Limb (tissue), 2 donors: ENCODE results near the gene KCNG3.

Experiments
- DNase-seq, 2 donors: peaks; one replicate each; pipeline ENCODE4 v3.0.0-alpha.2; 2016; ENCODE audit errors: extremely low spot score in 2 of 2

The KCNG3 gene

GRCh38 chr2:42486145-42486906 is 7.5 kb downstream of the KCNG3 start:
- DNase-seq, result no peak

GRCh38 chr2:42480402-42480801 is 13.4 kb downstream of the KCNG3 start:
- DNase-seq, result no peak

- no peak for DNase-seq
These were observed 18.9 kb downstream of the KCNG3 start for GRCh38 chr2:42474765-42475454.

- DNase-seq, result no peak
These were observed 23.1 kb downstream of the KCNG3 start for GRCh38 chr2:42470706-42471105.

DNA sequence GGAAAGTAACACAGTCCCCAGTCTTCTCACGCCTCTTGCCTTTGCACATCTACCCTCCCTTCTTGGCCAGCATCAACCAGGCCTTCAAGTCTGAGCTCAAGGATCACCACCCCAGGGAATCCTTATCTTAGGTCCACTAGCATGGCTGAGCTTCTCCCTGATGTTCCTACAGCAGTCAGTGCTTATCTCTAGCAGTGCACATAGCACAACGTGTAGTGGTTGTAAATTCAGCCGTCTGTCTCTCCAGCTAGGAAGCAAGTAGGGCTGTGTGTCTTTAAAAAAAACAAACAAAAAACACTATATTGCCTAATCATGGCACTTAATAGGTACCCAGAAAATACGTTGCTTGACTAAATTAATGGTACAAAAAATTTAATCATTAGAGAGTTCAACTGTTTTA is 29.2 kb downstream of the KCNG3 start:
- DNase-seq, result no peak

- DNase-seq, result no peak
These were observed 30.2 kb downstream of the KCNG3 start for GRCh38 chr2:42463570-42463969.

- DNase-seq, result no peak
These were observed 34.5 kb downstream of the KCNG3 start for GRCh38 chr2:42459296-42459695.

DNA sequence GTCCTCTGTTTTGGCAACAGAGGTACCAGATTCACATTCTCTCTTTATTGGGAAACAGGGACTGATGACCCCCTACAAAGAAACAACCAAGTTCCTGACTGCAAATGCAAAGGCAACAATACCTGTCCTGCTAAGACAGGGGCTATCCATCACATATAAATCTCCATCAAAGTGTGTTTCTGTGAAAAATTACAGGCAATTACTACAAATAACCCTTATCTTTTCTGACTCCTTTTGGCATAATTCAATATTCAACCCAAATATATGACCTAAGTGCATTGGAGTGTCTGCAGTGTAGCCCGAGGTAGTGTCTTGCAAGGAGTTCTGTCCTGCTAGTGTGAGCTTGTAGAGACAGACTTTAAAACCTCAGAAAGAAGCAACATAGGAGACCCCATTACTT is 35.4 kb downstream of the KCNG3 start:
- no peak for DNase-seq

DNA sequence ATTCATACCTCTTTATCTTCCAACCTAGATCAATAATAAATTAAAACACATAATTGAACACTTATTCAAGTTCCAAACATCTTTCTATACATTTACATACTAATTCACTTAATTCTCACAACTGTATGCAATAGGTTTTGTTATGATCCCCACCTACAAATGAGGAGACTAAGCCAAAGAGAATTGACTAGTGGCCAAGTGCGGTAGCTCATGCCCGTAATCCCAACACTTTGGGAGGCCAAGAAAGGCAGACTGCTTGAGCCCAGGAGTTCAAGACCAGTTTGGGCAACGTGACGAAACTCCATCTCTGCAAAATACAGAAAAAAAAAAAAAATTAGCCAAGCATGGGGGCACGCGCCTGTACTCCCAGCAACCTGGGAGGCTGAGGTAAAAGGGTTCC is 36.8 kb downstream of the KCNG3 start:
- DNase-seq, result no peak

- DNase-seq, result no peak
These were observed 37.5 kb downstream of the KCNG3 start for GRCh38 chr2:42456126-42456839.

- DNase-seq, result no peak
These were observed 41.2 kb downstream of the KCNG3 start for GRCh38 chr2:42452545-42452944.

GRCh38 chr2:42450136-42450535 is 43.6 kb downstream of the KCNG3 start:
- DNase-seq, result no peak

GRCh38 chr2:42449163-42450087 is 44.4 kb downstream of the KCNG3 start:
- no peak for DNase-seq

DNA sequence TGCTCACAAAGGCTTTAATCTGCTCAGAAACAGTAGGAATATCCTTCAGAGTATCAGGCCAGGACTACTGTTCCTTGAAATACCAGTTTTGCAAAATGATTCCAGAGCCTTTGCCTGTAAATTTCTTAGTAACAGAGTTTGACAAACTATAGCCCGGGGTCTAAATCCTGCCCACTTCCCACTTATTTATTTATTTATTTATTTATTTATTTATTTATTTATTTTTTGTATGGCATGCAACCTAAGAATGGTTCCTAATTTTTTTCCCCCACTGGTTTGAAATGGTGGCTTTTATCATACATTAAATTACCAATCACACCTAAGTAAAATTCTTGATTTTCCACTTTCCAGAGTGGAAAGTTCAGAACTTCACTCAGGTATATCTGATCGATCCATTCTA is 45.6 kb downstream of the KCNG3 start:
- no peak for DNase-seq

GRCh38 chr2:42446503-42447271 is 47.1 kb downstream of the KCNG3 start:
- DNase-seq, result no peak

GRCh38 chr2:42443718-42444399 is 49.9 kb downstream of the KCNG3 start:
- DNase-seq, result no peak

DNA sequence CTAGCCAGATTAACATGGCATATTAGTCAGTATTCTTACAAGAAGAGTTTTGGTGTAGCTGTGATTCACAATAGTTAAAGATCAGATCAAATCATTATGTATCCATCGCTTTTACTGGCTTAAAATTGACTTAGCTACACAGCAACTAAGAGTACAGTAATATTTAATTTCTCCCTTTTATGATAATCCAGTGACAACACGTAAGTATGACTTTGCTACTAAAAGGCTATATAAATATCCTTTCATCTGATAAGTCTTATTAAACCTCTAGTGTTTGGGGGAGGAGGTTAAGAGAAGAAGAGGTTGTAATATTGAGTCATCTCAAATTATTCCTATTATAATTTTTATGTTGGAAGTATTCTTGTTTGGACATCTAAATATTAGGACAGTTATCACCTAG is 51.0 kb downstream of the KCNG3 start:
- no peak for DNase-seq

DNA sequence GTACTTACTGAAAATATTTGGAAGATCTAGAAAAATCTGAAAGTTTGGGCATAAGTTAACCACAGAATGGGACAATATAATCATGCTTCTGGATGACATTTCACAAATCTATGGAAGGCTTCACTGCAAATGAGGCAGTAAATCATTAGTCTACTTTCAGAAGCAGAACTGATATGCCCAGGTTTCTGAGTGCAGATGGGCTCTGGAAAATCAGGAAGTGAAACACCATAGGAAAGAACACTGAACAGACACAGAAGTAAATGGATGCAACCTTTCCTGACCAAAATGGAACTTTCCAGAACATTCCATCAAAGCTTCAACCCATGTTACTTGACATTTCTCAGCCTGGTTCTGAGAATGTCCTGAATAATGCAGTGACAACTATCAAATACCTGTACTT is 55.1 kb downstream of the KCNG3 start:
- DNase-seq, result no peak

GRCh38 chr2:42436370-42436769 is 57.4 kb downstream of the KCNG3 start:
- DNase-seq, result no peak

DNA sequence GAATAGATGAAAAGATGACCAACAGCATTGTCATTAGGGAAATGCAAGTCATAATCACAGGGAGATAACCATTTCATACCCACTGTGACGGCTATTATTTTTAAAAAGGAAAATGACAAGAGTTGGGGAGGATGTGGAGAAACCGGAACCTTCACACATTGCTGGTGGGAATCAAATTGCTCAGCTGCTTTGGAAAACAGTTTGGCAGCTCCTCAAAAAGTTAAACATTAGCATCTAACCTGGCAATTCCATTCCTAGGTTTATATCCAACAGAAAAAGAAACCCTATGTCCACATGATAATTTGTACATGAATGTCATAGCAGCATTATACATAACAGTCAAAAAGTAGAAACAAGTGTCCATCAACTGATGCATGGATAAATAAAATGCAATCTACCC is 58.2 kb downstream of the KCNG3 start:
- no peak for DNase-seq
